CD14-positive monocyte (primary cell): ENCODE measurements around the gene LEPR. TPM values are rescaled to one million over a fixed set of nuclear protein-coding genes. Genes with fewer than 3 reads are reported as not detected.

Source experiments
- DNase-seq, 3 donors: peaks; one replicate each; pipeline ENCODE4 v3.0.0-alpha.2; 2011 to 2022
- H2AFZ ChIP-seq: 2 replicates; pipeline ENCODE4 v1.6.0; 2012; ENCODE audit warnings: mild to moderate bottlenecking, low read depth, low read length, inconsistent platforms; ENCODE audit not compliant: insufficient read depth, poor library complexity, severe bottlenecking
- H3K27ac ChIP-seq, 2 donors: 1 replicate in 1 of 2; 2 replicates in 1 of 2; pipeline ENCODE4 v1.5.1; 2012 to 2013; ENCODE audit warnings: low read length in 2 of 2, control low read depth in 1 of 2, inconsistent platforms in 1 of 2, low read depth in 1 of 2, mild to moderate bottlenecking in 1 of 2
- H3K27me3 ChIP-seq, 2 donors: one replicate each; pipeline versions ENCODE4 v1.6.0 to v1.6.1; 2011 to 2013; ENCODE audit warnings: low read length in 2 of 2; ENCODE audit not compliant: control insufficient read depth in 2 of 2, insufficient read depth in 2 of 2
- H3K36me3 ChIP-seq, 2 donors: replicated peaks in 1 of 2; 1 replicate in 1 of 2; 2 replicates in 1 of 2; pipeline versions ENCODE4 v1.5.1 to v1.6.1; 2012 to 2013; ENCODE audit warnings: low read length in 2 of 2, control low read depth in 1 of 2, inconsistent platforms in 1 of 2, mild to moderate bottlenecking in 1 of 2; ENCODE audit not compliant: insufficient read depth in 2 of 2, control insufficient read depth in 1 of 2
- H3K4me1 ChIP-seq, 2 donors: 1 replicate in 1 of 2; 2 replicates in 1 of 2; pipeline versions ENCODE4 v1.5.1 to v1.6.1; 2012 to 2013; ENCODE audit warnings: low read length in 2 of 2, control low read depth in 1 of 2, inconsistent platforms in 1 of 2, mild to moderate bottlenecking in 1 of 2, moderate library complexity in 1 of 2; ENCODE audit not compliant: insufficient read depth in 2 of 2, control insufficient read depth in 1 of 2
- H3K4me2 ChIP-seq: replicated peaks from 2 replicates; pipeline ENCODE3; 2012; ENCODE audit warnings: low read length, moderate library complexity, mild to moderate bottlenecking; ENCODE audit not compliant: poor library complexity, severe bottlenecking; ENCODE audit errors: extremely low read depth
- H3K4me3 ChIP-seq, 3 experiments: fragments of 200-600 bp in 1 of 3; sonication (generic) in 1 of 3; replicated peaks in 1 of 3; 1 replicate in 2 of 3; 2 replicates in 1 of 3; pipeline ENCODE4 v1.5.1; 2011 to 2013; ENCODE audit warnings: low read length in 3 of 3, mild to moderate bottlenecking in 3 of 3, control low read depth in 2 of 3, low read depth in 2 of 3, inconsistent platforms in 1 of 3, moderate library complexity in 1 of 3
- H3K79me2 ChIP-seq: 2 replicates; pipeline ENCODE4 v1.6.0; 2012; ENCODE audit warnings: mild to moderate bottlenecking, control low read depth, inconsistent platforms, low read length, moderate library complexity; ENCODE audit not compliant: insufficient read depth
- H3K9ac ChIP-seq: 2 replicates; pipeline ENCODE4 v1.6.0; 2017; ENCODE audit warnings: low read length, mild to moderate bottlenecking; ENCODE audit not compliant: insufficient read depth, poor library complexity, severe bottlenecking
- H3K9me3 ChIP-seq, 2 donors: replicated peaks in 1 of 2; 1 replicate in 1 of 2; 2 replicates in 1 of 2; pipeline versions ENCODE4 v1.5.1 to v1.6.1; 2012 to 2013; ENCODE audit warnings: low read length in 2 of 2, control low read depth in 1 of 2; ENCODE audit not compliant: control insufficient read depth in 1 of 2, insufficient read depth in 1 of 2
- H4K20me1 ChIP-seq: 2 replicates; pipeline ENCODE4 v1.6.0; 2012; ENCODE audit warnings: mild to moderate bottlenecking, low read length, control low read depth, moderate library complexity; ENCODE audit not compliant: insufficient read depth
- H3K27ac Mint-ChIP-seq, 7 donors: one replicate each; pipeline ENCODE4 v1.8.0; 2020; ENCODE audit warnings: mild to moderate bottlenecking in 7 of 7, mixed read lengths in 7 of 7, moderate library complexity in 6 of 7, inconsistent platforms in 2 of 7
- H3K27me3 Mint-ChIP-seq, 3 donors: one replicate each; pipeline ENCODE4 v1.8.0; 2021 to 2022; ENCODE audit warnings: low read depth in 3 of 3, mild to moderate bottlenecking in 3 of 3, mixed read lengths in 3 of 3, moderate library complexity in 3 of 3, inconsistent platforms in 1 of 3
- H3K36me3 Mint-ChIP-seq, 2 donors: one replicate each; pipeline ENCODE4 v1.8.0; 2020; ENCODE audit warnings: mixed read lengths in 2 of 2, inconsistent platforms in 1 of 2, mild to moderate bottlenecking in 1 of 2
- H3K4me1 Mint-ChIP-seq: one replicate; pipeline ENCODE4 v1.8.0; 2020; ENCODE audit warnings: mild to moderate bottlenecking, mixed read lengths
- H3K4me3 Mint-ChIP-seq, 2 donors: one replicate each; pipeline ENCODE4 v1.8.0; 2020; ENCODE audit warnings: mild to moderate bottlenecking in 2 of 2, mixed read lengths in 2 of 2, moderate library complexity in 1 of 2
- H3K9me3 Mint-ChIP-seq, 7 donors: one replicate each; pipeline ENCODE4 v1.8.0; 2020 to 2022; ENCODE audit warnings: mixed read lengths in 7 of 7, mild to moderate bottlenecking in 6 of 7, moderate library complexity in 6 of 7, inconsistent platforms in 2 of 7
- CTCF ChIP-seq: fragments of 200-600 bp; IDR thresholded peaks from one replicate; pipeline ENCODE4 v1.8.0; 2022; ENCODE audit warnings: antibody characterized with exemption, mild to moderate bottlenecking
- WGBS: methylation state at CpG from one replicate; pipeline ENCODE4 v1.1.5; 2013; ENCODE audit warnings: missing lambda C conversion rate; ENCODE audit not compliant: insufficient coverage; 5-methylcytosine and 5-hydroxymethylcytosine counted together
- intact Hi-C, 2 donors: fragments of 100-400 bp; cut with micrococcal nuclease; formaldehyde crosslinking; loops; one replicate each; pipeline versions ENCODE4 v1.15.0 to v1.15.1; 2023
- polyA plus RNA-seq, 3 donors: library from polyadenylated mRNA; depleted of rRNA in 1 of 3; unstranded in 2 of 3; stranded (reverse) in 1 of 3; fragments of 300-500 nt in 2 of 3; fragments of >200 nt in 1 of 3; fragmentation: Illumina TruSeq in 2 of 3; gene quantifications; 1 replicate in 2 of 3; 2 replicates in 1 of 3; pipeline ENCODE4 v1.2.3, GENCODE V29; 2012 to 2021

The LEPR gene
- polyA plus RNA-seq, 3 donors: 0.85 to 3.0 (median 1.0) TPM

GRCh38 chr1:65422241-65423203, 2.1 kb downstream of the LEPR start:
- Histone ChIP-seq H3K27ac (peak overlapping the region; percentile 59 to 95), H2AFZ (no peak overlapping the region)
- no peak overlapping the region for H3K4me3 Mint-ChIP-seq

More at GRCh38 chr1:65422241-65423203, 2.1 kb downstream of the LEPR start:
- 78% methylated on average over 11 of the region's 12 CpGs for WGBS
- Histone ChIP-seq H4K20me1 (peaks cover 56% of the 10 kb centered on the region), H3K4me3 (peak overlapping the region in 2 of 3 experiments; percentile 79 to 89), H3K4me2 (peak overlapping the region; percentile 91), H3K4me1 (peaks cover 35 to 41% of the 10 kb centered on the region in 2 donors), H3K9me3 (no peaks in the 10 kb centered on the region), H3K36me3 (peaks cover 24 to 26% of the 10 kb centered on the region in 2 donors), H3K79me2 (peaks cover 65% of the 10 kb centered on the region), H3K27me3 (no peaks in the 10 kb centered on the region), H3K9ac (peak overlapping the region; percentile 90)
- intact Hi-C loops: loop anchor here (10.0 kb wide), 3 partner anchors 178 to 368 kb away; no protein-coding TSS in a partner anchor
- Mint-ChIP-seq H3K27ac (peak overlapping the region in 2 of 7 donors; percentile 21 to 85), H3K27me3 (no peaks in the 10 kb centered on the region), H3K4me1 (peaks cover 11% of the 10 kb centered on the region), H3K9me3 (peaks cover 0 to 3% (median 0%) of the 10 kb centered on the region in 7 donors), H3K36me3 (peaks cover 29% of the 10 kb centered on the region in 2 donors)
- TF ChIP-seq CTCF: no peak
- peak in 2 of 3 donors; percentile 13 to 33 for DNase-seq
